HG03469 (cell line): ENCODE data around the gene VWA5B1.

Source experiments
- ATAC-seq: cut with Tn5 transposase; IDR thresholded peaks from one replicate; pipeline ENCODE4 v1.9.1; 2021; ENCODE audit warnings: mild to moderate bottlenecking, moderate library complexity, moderate number of reproducible peaks; ENCODE audit not compliant: unreplicated experiment

VWA5B1 gene

DNA sequence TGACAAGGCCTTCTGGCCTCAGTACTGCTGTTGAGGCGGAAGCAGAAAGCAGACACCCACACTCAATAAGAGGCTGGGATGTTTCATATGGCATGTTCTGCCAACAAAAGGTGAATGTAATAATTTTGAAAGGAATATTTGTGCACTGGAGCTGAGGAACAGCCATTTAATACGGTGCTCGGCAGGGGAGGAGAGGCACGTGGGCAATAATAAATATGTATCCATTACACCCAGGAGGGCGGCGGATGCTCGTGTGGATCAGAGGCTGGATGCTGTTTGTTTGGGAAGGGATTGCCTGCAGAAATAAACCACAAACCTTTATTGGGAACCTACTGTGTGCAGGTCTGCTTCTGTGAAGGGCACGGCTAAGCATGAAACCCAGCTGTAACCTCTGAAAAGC, 92.0 kb downstream of the VWA5B1 start:
- no peak for ATAC-seq

DNA sequence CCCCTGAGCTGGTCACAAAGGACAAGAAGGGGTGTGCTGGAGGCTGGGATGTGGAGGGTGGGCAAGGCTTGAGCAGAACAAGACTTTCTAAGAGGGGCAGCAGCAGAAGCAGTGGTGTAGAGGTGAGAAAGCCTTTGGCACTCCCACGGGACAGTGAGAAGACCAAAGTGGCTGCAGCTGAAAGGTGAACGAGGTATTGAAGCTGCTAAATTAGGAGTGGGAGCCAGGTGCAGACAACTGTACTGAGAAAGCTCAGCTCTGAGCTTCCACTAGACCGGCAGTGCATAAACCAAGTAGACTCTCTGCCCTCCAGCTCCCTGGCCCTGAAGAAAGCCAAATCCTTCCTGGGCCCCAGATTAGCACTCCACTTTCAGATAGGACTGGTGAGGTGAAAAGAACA, 93.0 kb downstream of the VWA5B1 start:
- ATAC-seq, result no peak

DNA sequence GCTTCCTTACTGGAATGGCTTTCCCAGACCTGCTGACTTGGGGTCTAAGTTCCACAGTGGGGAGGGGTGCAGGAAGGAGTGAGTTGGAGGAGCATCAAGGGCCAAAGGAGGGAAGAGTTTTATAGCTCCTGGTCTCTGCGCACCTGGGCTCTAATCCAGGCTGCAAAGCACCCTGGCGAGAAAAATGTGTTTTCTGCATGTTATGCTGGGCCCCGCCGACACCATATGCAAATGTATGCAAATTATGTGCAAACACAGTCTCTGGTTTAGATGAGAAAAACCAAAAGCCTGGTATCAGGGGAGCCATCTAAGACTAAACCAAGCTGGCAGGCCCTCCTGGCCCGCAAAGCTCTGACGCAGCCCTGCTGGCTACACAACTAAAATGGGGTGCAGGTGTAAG, 95.0 kb downstream of the VWA5B1 start:
- ATAC-seq, result no peak

DNA sequence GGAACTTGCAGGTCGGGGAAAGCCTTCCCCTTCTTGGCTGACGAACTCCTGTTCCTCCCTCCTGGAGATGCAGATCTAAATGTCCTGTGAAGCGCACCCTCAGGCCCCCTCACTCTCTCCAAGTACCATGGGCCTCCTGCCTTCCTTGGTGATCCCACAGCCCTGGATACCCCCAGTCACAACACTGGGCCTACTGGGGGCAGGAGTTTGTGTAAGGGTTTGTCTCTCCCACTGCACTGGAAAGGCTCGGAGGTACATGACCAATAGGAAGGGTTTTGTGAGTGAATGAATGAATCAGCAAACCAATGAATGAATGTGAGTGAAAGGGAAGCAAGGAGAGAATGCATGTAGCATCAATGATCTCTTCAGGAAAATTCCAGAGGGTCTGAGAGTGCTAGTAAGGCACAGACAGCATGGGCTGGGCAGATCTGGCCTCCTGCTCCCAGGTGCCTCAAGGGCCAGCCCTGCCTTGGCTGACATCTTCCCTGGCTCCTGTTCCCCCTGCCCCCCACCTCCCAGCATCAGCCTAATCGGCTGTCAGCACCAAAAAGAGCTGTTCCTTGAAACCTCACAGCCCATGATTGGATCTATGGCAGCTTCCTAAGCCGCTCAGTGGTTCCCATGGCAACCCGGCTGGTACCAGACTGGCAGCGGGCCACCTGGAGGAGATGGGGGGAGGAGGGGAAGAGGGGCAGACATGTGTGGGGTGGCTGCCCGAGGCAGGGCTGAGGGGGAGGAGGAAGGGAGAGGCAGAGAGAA, 95.8 kb downstream of the VWA5B1 start:
- ATAC-seq, result no peak

DNA sequence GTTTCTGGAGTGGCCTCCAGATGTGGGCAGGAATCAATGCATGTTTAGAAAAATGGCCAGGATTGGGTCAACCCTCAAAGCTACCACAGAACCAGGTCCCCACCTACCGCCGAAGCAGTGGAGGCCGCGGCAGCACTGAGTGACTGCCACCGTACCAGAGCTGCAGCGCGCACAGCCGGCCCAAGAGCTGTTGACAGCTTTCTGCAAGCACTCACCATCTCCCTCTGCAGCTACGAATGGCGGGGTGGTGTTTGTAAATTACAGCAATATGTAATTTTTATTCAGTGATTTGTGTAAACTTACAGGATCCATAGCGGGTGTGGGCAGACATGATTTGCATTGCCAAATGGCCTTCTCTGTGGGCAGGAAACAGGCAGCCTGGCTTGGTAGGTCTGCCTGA, 98.9 kb downstream of the VWA5B1 start:
- ATAC-seq, result no peak

DNA sequence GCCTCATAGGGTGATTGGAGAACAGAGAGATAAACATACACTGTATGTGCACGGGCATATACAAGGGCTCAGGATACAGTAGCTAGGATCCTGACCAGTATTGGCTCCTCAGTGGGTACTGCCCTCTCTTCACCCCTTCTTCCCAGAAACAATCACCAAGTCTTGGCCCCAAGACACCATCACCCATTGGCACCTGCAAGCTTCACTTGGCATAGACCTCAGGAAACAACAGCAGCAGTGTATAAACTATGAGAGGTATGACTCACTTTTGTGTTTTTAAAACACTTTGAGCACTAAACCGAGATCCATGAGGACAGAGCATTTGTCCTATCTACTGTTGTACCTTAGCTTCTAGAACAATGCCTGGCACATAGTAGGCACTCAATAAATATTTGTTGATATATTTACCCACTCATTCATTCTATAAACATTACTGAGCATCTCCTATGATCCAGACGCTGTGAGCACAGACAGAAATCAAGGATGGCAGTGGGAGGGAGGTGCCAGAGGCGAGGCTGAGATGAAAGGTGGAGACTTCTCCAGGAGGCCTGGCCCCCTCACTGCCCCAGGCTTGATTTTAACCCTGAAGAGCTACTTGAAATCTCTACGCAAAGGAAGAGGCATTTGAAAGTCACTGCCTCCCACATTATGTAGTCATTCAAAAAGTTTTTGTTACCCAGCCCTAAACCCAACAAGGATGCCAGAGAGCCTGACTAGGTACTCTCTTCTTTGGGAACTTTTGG, 100.1 kb downstream of the VWA5B1 start:
- ATAC-seq, result no peak

DNA sequence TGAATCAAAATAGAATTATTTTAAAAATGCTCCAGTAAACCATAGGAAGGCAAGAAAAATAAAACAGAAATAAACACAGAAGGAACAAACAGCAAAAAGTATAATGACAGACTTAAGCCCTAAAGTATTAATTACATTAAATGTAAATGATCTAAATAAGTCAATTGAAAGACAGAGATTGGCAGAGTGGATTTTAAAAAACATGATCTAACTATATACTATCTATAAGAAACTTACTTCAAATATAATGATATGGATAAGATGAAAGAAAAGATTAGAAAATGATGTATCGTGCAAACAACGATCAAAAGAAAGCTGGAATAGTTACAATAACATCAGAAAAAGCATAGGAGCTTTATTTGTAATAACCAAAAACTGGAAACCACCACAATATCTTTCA, 104.6 kb downstream of the VWA5B1 start:
- no peak for ATAC-seq

DNA sequence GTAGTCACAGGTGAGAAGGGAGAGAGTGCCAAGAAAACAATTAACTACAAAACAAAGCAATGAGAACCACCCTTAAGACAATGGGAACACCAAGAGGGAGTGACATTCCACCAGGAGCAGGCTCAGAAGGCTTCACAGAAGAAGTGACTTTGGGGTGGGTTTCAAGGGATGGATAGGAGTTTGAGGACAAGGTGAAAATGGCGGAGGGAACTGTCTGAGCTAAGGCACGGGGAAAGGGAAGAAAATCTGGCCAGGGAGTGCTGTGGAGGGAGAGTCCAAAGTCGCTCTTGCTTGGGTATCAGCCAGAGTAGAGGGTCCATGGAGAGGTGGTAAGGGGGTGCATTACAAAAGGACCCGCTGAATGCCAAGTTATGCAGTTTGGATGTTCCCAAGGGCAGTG, 108.1 kb downstream of the VWA5B1 start:
- no peak for ATAC-seq

DNA sequence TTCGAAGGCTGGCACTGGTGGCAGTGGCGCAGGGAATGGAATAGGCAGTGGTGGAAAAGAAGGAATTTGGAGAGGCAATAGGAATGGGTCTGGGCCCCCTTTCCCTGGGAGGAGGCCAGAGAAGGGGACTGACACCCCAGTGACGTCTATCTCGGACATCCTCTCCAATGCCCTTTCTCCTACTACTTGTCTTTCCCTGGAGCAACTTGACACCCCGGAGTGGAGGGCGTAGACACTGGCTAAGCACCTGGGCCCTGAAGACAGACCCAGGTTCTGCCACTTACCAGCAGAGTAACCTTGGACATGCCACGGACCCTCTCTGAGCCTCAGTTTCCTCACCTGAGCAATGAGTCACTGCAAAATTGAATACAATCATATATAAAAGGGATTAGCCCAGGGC, 108.5 kb downstream of the VWA5B1 start:
- no peak for ATAC-seq

DNA sequence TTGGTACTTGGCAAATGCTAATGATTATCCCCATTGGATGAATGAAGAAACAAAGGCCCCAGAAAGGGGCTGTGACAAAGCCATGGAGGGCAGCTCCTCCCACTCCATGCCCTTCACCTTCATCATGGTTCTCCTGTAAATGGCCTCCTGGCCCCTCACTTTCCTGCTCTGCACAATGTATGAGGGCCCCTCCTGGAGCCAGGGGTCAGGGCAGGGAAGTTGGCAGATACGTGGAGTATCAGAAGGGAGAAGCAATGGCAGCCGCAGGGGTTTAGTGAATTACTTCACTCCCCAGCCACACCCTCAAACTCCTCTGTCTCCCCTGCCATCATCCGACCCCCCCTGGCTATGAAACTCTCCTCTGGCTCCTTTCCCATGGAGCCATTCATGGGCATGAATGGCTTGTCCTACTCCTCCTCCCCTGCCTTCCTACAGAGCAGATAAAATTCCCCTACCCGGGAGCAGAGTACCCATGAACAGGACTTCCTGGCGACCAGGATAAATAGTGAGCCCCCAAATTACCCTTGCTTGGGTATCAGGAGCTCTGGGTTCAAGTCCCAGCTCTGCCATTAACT, 109.0 kb downstream of the VWA5B1 start:
- ATAC-seq, result no peak

DNA sequence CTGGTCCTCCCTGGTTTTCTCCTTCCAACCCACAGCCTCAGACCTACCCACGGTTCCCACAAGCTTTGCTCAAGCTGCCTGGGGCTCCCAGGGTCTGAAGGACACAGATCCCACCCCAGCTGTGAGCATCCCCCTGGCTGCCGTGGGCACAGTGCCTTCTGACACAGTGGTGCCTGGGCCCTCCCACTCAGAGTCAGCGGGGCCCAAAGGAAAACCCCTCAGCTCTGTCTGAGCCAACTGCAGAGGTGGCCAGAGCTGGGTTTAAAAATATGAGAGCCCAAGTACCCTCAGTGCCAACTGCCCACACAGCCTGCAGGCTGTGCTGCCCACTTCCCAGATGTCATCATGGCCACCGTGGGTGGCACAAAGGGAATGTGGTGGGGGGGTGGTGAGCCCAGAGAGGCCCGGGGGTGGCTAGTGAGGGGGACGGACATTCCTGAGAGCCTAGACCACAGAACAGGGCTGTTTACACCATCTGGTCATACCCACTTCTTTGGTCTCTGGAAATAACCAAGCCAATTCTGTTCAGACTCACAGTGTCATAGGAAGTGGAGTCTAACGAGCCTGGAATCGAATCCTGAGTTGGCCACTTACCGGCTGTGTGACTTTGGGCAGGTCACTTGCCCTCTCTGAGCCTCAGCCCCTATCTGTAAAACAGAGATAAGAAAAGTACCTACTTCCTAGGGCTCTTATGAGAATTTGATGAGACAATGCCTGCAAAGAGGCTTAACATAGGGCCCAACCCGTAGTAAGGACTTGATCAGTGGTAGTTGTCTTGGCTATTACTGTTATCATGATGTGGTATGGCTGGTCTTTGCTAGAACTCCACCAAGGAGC, 109.9 kb downstream of the VWA5B1 start:
- no peak for ATAC-seq

DNA sequence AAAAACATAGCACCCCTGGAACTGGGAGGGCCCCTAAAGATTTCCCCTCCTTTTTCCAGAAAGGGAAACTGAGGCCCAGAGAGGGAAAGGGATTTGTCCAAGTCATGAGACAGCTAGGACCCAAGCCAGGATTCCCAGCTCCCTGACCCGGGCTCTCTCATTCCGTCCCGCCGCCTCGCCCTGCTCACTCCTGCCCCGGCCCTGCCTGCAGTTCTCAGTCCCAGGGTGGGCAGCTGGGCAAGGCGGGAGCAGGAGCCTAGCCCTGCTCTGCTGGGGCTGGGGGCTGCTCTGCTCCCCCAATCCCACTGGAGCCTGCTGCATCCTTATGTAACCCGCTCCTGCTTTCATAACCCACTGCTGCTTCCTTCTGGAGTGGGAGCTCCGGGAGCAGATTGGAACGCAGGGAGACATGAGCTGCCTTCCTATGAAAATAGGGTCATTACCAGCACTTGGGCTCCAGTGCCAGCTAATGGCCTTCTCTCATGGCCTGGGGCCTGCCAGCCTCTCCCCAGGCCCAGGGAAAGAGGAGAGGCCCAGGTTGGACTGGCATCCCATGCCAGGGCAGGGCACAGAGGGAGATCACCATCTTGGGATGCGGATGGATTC, 110.8 kb downstream of the VWA5B1 start:
- ATAC-seq, result no peak

DNA sequence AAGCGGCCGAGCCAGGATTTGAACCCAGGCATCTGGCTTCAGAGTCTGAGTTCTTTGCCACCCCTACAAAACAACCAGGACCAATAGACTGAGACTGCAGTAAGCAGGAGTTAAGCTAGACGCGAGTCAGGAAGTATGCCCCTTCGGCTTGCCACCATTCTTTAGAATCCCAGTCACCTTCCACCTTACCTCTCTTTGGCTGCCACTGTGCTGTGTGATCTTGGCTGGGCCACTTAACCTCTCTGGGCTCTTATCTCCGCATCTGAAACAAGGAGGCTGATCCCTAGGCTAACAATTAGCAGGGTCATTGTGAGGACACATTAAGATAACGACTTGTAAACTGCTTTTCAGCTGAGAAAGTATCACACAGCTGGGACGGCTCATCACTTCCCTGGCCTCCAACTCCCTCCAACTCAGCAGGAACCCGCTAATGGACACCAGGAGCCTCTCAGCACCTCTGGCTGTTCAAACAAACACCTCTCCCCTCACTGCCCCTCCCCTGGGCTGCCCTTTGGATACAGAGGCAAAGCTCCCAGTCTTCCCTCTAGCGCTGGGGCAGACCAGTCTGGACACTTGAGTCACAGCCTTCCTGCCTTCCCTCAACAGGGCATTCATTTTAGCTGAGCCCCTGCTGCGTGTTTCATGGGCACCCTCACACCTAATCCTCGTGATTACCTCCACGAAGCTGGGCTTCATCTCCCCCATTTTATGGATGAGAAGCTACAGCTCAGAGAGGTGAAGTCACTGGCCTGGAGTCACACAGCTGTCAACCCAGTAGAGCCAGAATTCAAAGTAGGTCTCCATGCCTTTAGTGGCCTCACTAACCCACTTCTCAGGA, 112.1 kb downstream of the VWA5B1 start:
- ATAC-seq, result no peak

DNA sequence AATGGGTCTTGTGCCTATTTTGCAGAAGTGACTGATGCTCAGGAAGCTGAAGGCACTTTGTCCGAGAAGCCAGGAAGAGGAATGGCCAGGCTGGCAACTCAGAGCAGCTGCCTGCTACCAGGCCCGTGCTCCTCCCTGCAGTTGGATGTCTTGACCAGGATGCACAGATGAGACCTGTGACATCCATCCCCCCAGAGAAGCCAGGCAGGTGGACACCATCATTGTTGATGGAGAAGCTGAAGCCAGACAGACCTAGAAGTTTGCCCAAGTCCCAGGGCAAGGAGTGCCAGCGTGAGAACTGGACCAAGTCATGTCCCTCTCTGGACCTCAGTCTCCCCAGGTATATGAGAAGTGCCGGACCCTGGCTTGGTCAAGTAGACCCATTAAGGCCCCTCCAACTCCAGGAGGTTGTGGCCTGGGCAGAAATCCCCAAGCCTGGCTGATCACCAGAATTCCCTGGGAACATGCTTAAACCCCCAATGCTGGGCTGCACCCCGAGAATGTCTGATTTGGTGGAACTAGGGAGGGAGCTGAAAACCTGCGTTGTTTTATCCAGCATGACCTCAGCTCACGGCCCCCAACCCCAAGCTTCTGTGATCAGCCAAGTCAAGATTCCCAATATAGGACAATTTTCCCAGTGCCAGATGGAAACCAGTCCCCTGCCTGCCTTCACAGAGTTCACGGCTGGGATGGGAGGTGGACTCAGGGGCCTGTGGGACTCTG, 112.9 kb downstream of the VWA5B1 start:
- no peak for ATAC-seq

DNA sequence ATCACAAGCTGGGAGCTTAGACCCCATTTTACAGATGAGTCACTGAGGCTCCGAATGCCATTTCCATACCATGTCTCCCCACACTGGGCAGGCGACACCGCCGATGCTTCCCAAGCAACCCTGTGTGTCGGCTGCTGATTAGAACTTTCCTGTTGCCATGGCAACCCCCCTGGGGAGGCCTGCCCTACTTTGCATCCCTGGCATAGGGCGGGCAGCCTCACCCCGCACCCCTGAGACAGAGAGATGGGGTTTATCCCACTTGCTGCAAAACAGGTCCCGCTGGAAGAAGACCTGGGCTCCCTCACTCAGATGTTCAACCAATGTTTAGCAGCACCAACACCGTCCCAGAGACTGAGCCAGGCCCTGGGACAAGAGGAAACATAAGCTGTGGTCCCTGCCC, 113.8 kb downstream of the VWA5B1 start:
- no peak for ATAC-seq
